ENCODE data around the gene ETV1. TPM values are rescaled to one million over a fixed set of nuclear protein-coding genes. Genes with fewer than 3 reads are reported as not detected.

The ETV1 gene
- total RNA-seq, 1 donor from 2014 or later = 15.2 TPM

- no peak overlapping the region for H3K4me3 Mint-ChIP-seq (ENCODE audit: unreplicated experiment)
Measured at GRCh38 chr7:13915891-13916290, 73.6 kb downstream of the ETV1 start.

GRCh38 chr7:13912715-13913278 is 76.7 kb downstream of the ETV1 start:
- peaks cover 11% of the 10 kb centered on the region for H3K4me1 Mint-ChIP-seq (ENCODE audit: unreplicated experiment)
- no peaks in the 10 kb centered on the region for H3K9me3 Mint-ChIP-seq (ENCODE audit: unreplicated experiment)
- peaks cover 3% of the 10 kb centered on the region for H3K36me3 Mint-ChIP-seq (ENCODE audit: unreplicated experiment)
- no peak overlapping the region for H3K4me3 Mint-ChIP-seq (ENCODE audit: unreplicated experiment)
- no peak for TF ChIP-seq CTCF (IDR thresholded peaks at IDR 0.05)
- no peak overlapping the region for H3K27ac Mint-ChIP-seq (ENCODE audit: unreplicated experiment)
- H3K27me3 Mint-ChIP-seq (ENCODE audit: unreplicated experiment) = no peaks in the 10 kb centered on the region
- DNase-seq (ENCODE audit: extremely low spot score, unreplicated experiment) = no peak

More at GRCh38 chr7:13915891-13916290, 73.6 kb downstream of the ETV1 start:
- H3K36me3 Mint-ChIP-seq (ENCODE audit: unreplicated experiment) = no peaks in the 10 kb centered on the region
- no peak overlapping the region for H3K27ac Mint-ChIP-seq (ENCODE audit: unreplicated experiment)
- peaks cover 19% of the 10 kb centered on the region for H3K4me1 Mint-ChIP-seq (ENCODE audit: unreplicated experiment)
- TF ChIP-seq CTCF (IDR thresholded peaks at IDR 0.05) = no peak
- H3K9me3 Mint-ChIP-seq (ENCODE audit: unreplicated experiment) = no peaks in the 10 kb centered on the region
- no peaks in the 10 kb centered on the region for H3K27me3 Mint-ChIP-seq (ENCODE audit: unreplicated experiment)
- no peak for DNase-seq (ENCODE audit: extremely low spot score, unreplicated experiment)

- no peak overlapping the region for H3K27ac Mint-ChIP-seq (ENCODE audit: unreplicated experiment)
- no peak for TF ChIP-seq CTCF (IDR thresholded peaks at IDR 0.05)
- H3K4me1 Mint-ChIP-seq (ENCODE audit: unreplicated experiment) = peaks cover 11% of the 10 kb centered on the region
- H3K4me3 Mint-ChIP-seq (ENCODE audit: unreplicated experiment) = no peak overlapping the region
- no peaks in the 10 kb centered on the region for H3K27me3 Mint-ChIP-seq (ENCODE audit: unreplicated experiment)
- H3K9me3 Mint-ChIP-seq (ENCODE audit: unreplicated experiment) = no peaks in the 10 kb centered on the region
- DNase-seq (ENCODE audit: extremely low spot score, unreplicated experiment) = no peak
- H3K36me3 Mint-ChIP-seq (ENCODE audit: unreplicated experiment) = peaks cover 3% of the 10 kb centered on the region
Measured at GRCh38 chr7:13911909-13912308, 77.6 kb downstream of the ETV1 start.

GRCh38 chr7:13910805-13911551 is 78.5 kb downstream of the ETV1 start:
- DNase-seq (ENCODE audit: extremely low spot score, unreplicated experiment) = no peak
- peaks cover 11% of the 10 kb centered on the region for H3K4me1 Mint-ChIP-seq (ENCODE audit: unreplicated experiment)
- H3K27me3 Mint-ChIP-seq (ENCODE audit: unreplicated experiment) = no peaks in the 10 kb centered on the region
- H3K36me3 Mint-ChIP-seq (ENCODE audit: unreplicated experiment) = peaks cover 4% of the 10 kb centered on the region
- TF ChIP-seq CTCF (IDR thresholded peaks at IDR 0.05) = no peak
- no peak overlapping the region for H3K4me3 Mint-ChIP-seq (ENCODE audit: unreplicated experiment)
- H3K9me3 Mint-ChIP-seq (ENCODE audit: unreplicated experiment) = no peaks in the 10 kb centered on the region
- H3K27ac Mint-ChIP-seq (ENCODE audit: unreplicated experiment) = no peak overlapping the region

- no peak overlapping the region for H3K4me3 Mint-ChIP-seq (ENCODE audit: unreplicated experiment)
- DNase-seq (ENCODE audit: extremely low spot score, unreplicated experiment) = no peak
- H3K4me1 Mint-ChIP-seq (ENCODE audit: unreplicated experiment) = peaks cover 25% of the 10 kb centered on the region
- TF ChIP-seq CTCF (IDR thresholded peaks at IDR 0.05) = no peak
- H3K36me3 Mint-ChIP-seq (ENCODE audit: unreplicated experiment) = peaks cover 10% of the 10 kb centered on the region
- H3K27me3 Mint-ChIP-seq (ENCODE audit: unreplicated experiment) = no peaks in the 10 kb centered on the region
- H3K9me3 Mint-ChIP-seq (ENCODE audit: unreplicated experiment) = no peaks in the 10 kb centered on the region
- H3K27ac Mint-ChIP-seq (ENCODE audit: unreplicated experiment) = no peak overlapping the region
Measured at GRCh38 chr7:13908667-13909397, 80.6 kb downstream of the ETV1 start.
